ENCODE results near the gene SLC25A48.

The SLC25A48 gene

GRCh38 chr5:135900276-135900675 lies 65.8 kb downstream of the SLC25A48 start:
- no peak for TF ChIP-seq CTCF (IDR thresholded peaks at IDR 0.05; ENCODE audit: extremely low read depth, missing control alignments)
- DNase-seq (ENCODE audit: low spot score) = no peak

- TF ChIP-seq CTCF (IDR thresholded peaks at IDR 0.05; ENCODE audit: extremely low read depth, missing control alignments) = no peak
These were observed 67.2 kb downstream of the SLC25A48 start for GRCh38 chr5:135901633-135902032.

GRCh38 chr5:135905144-135905543 lies 70.7 kb downstream of the SLC25A48 start:
- DNase-seq (ENCODE audit: low spot score) = no peak
- TF ChIP-seq CTCF (IDR thresholded peaks at IDR 0.05; ENCODE audit: extremely low read depth, missing control alignments) = no peak

More at GRCh38 chr5:135901633-135902032, 67.2 kb downstream of the SLC25A48 start:
- DNase-seq (ENCODE audit: low spot score) = no peak

GRCh38 chr5:135913713-135914626 lies 79.5 kb downstream of the SLC25A48 start:
- no peak for DNase-seq (ENCODE audit: low spot score)
- TF ChIP-seq CTCF (IDR thresholded peaks at IDR 0.05; ENCODE audit: extremely low read depth, missing control alignments) = no peak

- TF ChIP-seq CTCF (IDR thresholded peaks at IDR 0.05; ENCODE audit: extremely low read depth, missing control alignments) = no peak
- DNase-seq (ENCODE audit: low spot score) = no peak
These were observed 81.1 kb downstream of the SLC25A48 start for GRCh38 chr5:135915466-135916001.

GRCh38 chr5:135916638-135917263 lies 82.3 kb downstream of the SLC25A48 start:
- no peak for DNase-seq (ENCODE audit: low spot score)
- TF ChIP-seq CTCF (IDR thresholded peaks at IDR 0.05; ENCODE audit: extremely low read depth, missing control alignments) = no peak

GRCh38 chr5:135920199-135920598 lies 85.7 kb downstream of the SLC25A48 start:
- TF ChIP-seq CTCF (IDR thresholded peaks at IDR 0.05; ENCODE audit: extremely low read depth, missing control alignments) = no peak
- no peak for DNase-seq (ENCODE audit: low spot score)
